ENCODE data around the gene MPC2.
"Not testable (repeated sequence)": the region's sequence is repeated elsewhere in the genome, so short reads cannot be mapped to it uniquely, and the experiment has no call there.

MPC2 gene

DNA sequence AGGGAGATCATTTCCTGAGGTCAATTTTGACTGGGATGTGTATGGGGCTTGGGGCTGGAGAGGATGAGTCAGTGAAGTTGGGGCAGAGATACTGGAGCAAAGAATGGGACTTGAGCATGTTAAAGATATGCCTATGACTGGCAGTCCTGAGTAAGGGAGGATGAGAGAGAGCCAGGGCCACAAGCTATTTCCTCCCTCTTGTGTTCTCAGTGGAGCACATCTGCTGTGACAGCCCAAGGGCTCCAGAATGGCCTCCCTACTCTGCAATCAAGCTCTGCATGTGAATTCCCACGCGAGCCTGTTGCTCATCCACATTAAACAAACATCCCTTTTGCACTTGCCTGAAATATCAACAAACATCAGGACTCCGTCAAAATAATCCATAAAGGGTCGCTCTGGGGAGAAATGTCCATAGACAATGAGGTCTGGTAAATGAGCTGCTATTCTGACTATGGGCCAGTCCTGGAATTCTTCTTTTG, 32.2 kb downstream of the MPC2 start:
- DNase-seq = no peak

- DNase-seq = no peak
Measured at GRCh38 chr1:167900907-167901306, 36.0 kb downstream of the MPC2 start.

GRCh38 chr1:167899253-167899681, 37.6 kb downstream of the MPC2 start:
- DNase-seq = no peak

GRCh38 chr1:167898578-167899222, 38.2 kb downstream of the MPC2 start:
- no peak for DNase-seq

DNA sequence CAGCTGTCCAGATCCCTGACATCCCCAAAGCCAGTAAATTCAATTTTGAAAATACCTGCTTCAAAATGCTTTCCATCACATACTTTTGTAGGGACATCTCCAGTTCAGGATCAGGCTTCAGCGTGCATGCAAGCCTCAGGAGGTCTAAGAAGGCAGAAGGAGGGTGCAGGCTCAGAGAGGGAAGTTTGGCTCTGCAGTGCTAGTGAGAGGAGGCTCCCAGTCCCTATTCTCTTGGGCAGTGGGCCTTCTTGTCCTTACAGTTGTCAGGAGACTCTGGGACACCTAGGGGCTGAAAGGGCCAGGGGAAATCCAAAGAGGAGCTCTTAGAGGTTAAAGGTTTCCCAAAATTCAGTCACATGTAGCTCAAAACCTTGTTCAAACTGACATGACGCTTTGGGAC, 43.1 kb downstream of the MPC2 start:
- DNase-seq = no peak

- DNase-seq = no peak
Measured at GRCh38 chr1:167890400-167890799, 46.5 kb downstream of the MPC2 start.

DNA sequence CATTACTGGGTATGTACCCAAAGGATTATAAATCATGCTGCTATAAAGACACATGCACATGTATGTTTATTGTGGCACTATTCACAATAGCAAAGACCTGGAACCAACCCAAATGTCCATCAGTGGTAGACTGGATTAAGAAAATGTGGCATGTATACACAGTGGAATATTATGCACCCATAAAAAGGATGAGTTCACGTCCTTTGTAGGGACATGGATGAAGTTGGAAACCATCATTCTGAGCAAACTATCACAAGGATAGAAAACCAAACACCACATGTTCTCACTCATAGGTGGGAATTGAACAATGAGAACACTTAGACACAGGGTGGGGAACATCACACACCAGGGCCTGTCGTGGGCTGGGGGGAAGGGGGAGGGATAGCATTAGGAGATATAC, 49.7 kb downstream of the MPC2 start:
- not testable (repeated sequence) for DNase-seq

- DNase-seq = no peak
Measured at GRCh38 chr1:167882376-167882775, 54.5 kb downstream of the MPC2 start.

GRCh38 chr1:167881786-167882185, 55.1 kb downstream of the MPC2 start:
- DNase-seq = no peak

DNA sequence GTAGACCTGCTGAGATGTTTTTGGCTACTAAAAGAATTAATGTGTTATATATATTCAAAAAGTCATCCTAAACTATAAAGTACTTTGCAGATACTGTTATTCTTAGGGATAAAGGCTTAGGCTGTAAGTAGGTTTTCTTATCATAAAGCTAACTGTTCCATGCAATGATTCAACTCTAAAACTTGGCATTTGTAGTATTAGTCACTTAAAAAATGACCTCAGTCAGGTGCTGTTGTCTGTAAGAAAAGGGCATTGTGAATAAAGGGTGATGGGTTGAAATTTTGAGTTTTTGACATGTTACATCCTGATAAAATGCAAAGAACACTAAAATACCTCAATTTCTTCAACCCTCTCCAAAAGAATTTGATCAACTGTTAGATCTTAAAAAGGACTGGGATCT, 55.8 kb downstream of the MPC2 start:
- no peak for DNase-seq

DNA sequence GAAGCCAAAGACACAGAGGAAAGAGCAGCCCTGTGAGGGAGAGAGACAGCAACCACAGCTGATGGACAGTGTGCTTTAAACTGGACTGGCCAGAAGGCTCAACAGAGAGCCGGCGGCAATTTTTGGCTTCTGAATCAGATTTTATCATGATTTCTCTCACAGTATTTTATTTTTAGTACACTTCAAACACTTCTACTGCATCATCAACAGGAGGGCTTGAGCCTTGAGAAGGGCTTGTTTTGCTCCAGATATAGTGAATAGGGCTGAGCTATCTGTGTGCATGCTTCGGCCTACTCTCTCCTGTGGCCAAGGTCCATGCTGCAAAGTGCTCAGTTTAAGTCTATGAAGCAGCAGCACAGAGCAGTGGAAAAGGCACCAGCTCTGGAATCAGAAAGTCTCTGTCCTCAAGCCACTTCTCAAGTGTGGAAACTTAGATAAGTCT, 56.3 kb downstream of the MPC2 start:
- DNase-seq = no peak

- DNase-seq = no peak
Measured at GRCh38 chr1:167879508-167879907, 57.4 kb downstream of the MPC2 start.

DNA sequence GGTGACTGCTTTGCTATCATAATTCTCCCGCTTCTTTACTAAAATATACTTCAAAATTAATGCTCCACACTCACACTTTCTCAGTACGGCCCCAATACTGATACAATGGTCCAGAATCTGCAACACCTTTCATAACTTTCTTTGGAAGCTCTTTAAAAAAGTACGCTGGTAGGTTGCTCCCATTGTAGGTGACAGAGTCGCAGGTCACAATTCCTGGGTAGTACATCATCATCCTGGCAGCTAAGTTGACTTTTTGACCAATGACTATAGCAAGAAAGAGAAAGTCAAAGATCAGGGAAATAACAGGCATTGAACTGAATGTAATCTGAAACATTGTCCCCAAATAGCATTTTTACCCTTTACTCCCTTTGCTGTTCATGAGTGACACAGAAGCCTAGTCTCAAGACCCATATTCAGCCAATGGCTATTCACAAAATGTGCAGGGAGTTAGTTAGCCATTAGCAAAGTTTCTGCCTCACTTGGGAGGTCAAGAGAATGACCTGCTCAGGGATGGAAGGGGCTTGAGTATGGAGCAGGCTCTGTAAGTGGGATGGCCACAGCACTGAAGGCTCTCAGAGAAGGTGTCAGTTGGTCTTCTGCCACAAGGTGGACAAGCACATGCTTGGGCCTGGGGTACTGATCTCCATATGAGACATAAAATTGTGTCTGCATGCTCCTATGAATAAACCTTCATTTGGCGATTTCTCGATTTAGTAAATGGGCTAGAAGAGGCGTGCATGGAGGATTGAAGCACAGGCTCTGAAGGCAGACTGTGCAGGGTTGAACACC, 58.3 kb downstream of the MPC2 start:
- no peak for DNase-seq

DNA sequence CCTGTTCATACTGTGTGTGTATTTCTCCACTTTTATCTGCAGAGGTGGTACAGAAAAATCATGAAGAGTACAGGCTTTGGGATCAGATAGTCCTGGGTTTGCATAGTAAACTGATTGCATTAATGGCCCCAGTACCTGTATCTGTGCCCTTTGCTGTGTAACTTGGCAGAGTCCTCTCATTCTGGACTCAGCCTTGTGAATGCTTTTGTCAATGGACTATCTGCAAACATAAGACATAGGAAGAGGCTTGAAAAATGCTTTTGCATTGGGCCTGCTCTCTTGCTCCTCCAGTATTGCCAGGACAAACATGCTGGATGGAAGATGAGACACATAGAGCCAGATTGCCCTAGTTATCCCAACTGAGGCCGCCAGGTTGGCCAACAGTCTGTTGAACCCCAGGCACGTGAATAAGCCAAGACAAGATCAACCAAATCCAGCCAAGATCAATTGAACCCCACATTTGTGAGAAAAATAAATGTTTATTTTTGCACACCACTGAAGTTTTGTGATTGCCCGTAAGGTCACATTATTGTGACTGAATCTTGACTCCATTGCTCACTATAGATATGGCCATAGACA, 60.2 kb downstream of the MPC2 start:
- no peak for DNase-seq

DNA sequence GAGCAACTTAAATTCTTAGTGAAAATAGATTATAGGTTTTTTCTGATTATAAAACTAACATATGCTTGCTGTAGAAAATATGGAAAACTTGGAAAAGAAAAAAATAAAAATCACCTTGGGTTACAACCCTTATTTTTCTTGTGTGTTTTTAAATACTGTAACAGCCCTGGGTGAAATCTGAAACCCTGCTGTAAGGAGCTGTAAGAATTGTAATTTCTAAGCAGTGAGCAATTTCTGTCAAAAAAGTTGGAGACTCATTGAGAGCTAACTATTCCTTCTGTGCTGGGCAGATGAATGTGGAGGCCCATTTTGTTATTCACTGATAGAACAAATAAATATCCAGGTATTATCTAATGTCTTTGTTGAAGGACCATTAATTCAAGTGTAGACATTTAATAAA, 65.5 kb downstream of the MPC2 start:
- no peak for DNase-seq

- DNase-seq = not testable (repeated sequence)
Measured at GRCh38 chr1:167869157-167870001, 67.5 kb downstream of the MPC2 start.

GRCh38 chr1:167866739-167867414, 70.0 kb downstream of the MPC2 start:
- DNase-seq = not testable (repeated sequence)
